ENCODE measurements around the gene GRAP2. TPM values are rescaled to one million over a fixed set of nuclear protein-coding genes. Genes with fewer than 3 reads are reported as not detected.

The GRAP2 gene
- polyA plus RNA-seq, 3 donors, result 0.05 to 4.2 (median 0.97) TPM

GRCh38 chr22:39939830-39940229, 38.9 kb downstream of the GRAP2 start:
- Mint-ChIP-seq H3K4me1 (peaks cover 29% of the 10 kb centered on the region), H3K27ac (no peak overlapping the region), H3K9me3 (peaks cover 0 to 2% (median 0%) of the 10 kb centered on the region in 7 donors), H3K27me3 (ENCODE audit: low read depth in 3 of 3) (peaks cover 15 to 26% (median 15%) of the 10 kb centered on the region in 3 donors), H3K4me3 (no peak overlapping the region), H3K36me3 (no peaks in the 10 kb centered on the region)
- Histone ChIP-seq H2AFZ (ENCODE audit: insufficient read depth, low read depth, low read length, poor library complexity, severe bottlenecking) (no peak overlapping the region), H3K9me3 (replicated peaks in 1 of 2; ENCODE audit: control insufficient read depth in 1 of 2, insufficient read depth in 1 of 2, low read length in 2 of 2) (no peaks in the 10 kb centered on the region), H3K27ac (ENCODE audit: low read depth in 1 of 2, low read length in 2 of 2) (no peak overlapping the region), H3K9ac (ENCODE audit: insufficient read depth, low read length, poor library complexity, severe bottlenecking) (no peak overlapping the region), H3K4me3 (replicated peaks in 1 of 3; ENCODE audit: low read depth in 2 of 3, low read length in 3 of 3) (no peak overlapping the region), H3K36me3 (replicated peaks in 1 of 2; ENCODE audit: control insufficient read depth in 1 of 2, insufficient read depth in 2 of 2, low read length in 2 of 2) (no peaks in the 10 kb centered on the region), H3K79me2 (ENCODE audit: insufficient read depth, low read length) (no peaks in the 10 kb centered on the region), H3K4me2 (replicated peaks; ENCODE audit: extremely low read depth, low read length, poor library complexity, severe bottlenecking) (no peak overlapping the region), H3K27me3 (ENCODE audit: control insufficient read depth in 2 of 2, insufficient read depth in 2 of 2, low read length in 2 of 2) (peaks cover 4 to 16% of the 10 kb centered on the region in 2 donors), H4K20me1 (ENCODE audit: insufficient read depth, low read length) (no peaks in the 10 kb centered on the region), H3K4me1 (ENCODE audit: control insufficient read depth in 1 of 2, insufficient read depth in 2 of 2, low read length in 2 of 2) (peaks cover 10 to 23% of the 10 kb centered on the region in 2 donors)
- DNase-seq, result no peak
- WGBS (ENCODE audit: insufficient coverage), result no CpG with 5 or more reads among the region's 3 CpGs
- TF ChIP-seq CTCF (IDR thresholded peaks at IDR 0.05), result no peak
- intact Hi-C loops (cut with micrococcal nuclease), result loop anchor here in 1 of 2 donors (10.0 kb wide), 1 partner anchor 55 kb away; the partner anchor contains the start of gene FAM83F

GRCh38 chr22:39940757-39941305, 39.9 kb downstream of the GRAP2 start:
- Histone ChIP-seq H3K27ac (ENCODE audit: low read depth in 1 of 2, low read length in 2 of 2) (no peak overlapping the region), H3K36me3 (replicated peaks in 1 of 2; ENCODE audit: control insufficient read depth in 1 of 2, insufficient read depth in 2 of 2, low read length in 2 of 2) (no peaks in the 10 kb centered on the region), H4K20me1 (ENCODE audit: insufficient read depth, low read length) (no peaks in the 10 kb centered on the region), H2AFZ (ENCODE audit: insufficient read depth, low read depth, low read length, poor library complexity, severe bottlenecking) (no peak overlapping the region), H3K27me3 (ENCODE audit: control insufficient read depth in 2 of 2, insufficient read depth in 2 of 2, low read length in 2 of 2) (peaks cover 2 to 7% of the 10 kb centered on the region in 2 donors), H3K4me2 (replicated peaks; ENCODE audit: extremely low read depth, low read length, poor library complexity, severe bottlenecking) (no peak overlapping the region), H3K4me3 (replicated peaks in 1 of 3; ENCODE audit: low read depth in 2 of 3, low read length in 3 of 3) (no peak overlapping the region), H3K4me1 (ENCODE audit: control insufficient read depth in 1 of 2, insufficient read depth in 2 of 2, low read length in 2 of 2) (peaks cover 10 to 23% of the 10 kb centered on the region in 2 donors), H3K9me3 (replicated peaks in 1 of 2; ENCODE audit: control insufficient read depth in 1 of 2, insufficient read depth in 1 of 2, low read length in 2 of 2) (no peaks in the 10 kb centered on the region), H3K9ac (ENCODE audit: insufficient read depth, low read length, poor library complexity, severe bottlenecking) (no peak overlapping the region), H3K79me2 (ENCODE audit: insufficient read depth, low read length) (no peaks in the 10 kb centered on the region)
- 87% methylated on average over 8 of the region's 9 CpGs for WGBS (ENCODE audit: insufficient coverage)
- Mint-ChIP-seq H3K27ac (no peak overlapping the region), H3K9me3 (peaks cover 0 to 2% (median 0%) of the 10 kb centered on the region in 7 donors), H3K27me3 (ENCODE audit: low read depth in 3 of 3) (peaks cover 8 to 18% (median 10%) of the 10 kb centered on the region in 3 donors), H3K36me3 (no peaks in the 10 kb centered on the region), H3K4me3 (no peak overlapping the region), H3K4me1 (peaks cover 27% of the 10 kb centered on the region)
- intact Hi-C loops (cut with micrococcal nuclease), result no loop called here
- TF ChIP-seq CTCF (IDR thresholded peaks at IDR 0.05), result no peak
- DNase-seq, result no peak

Measured in CD14-positive monocyte (primary cell).